Keratinocyte (primary cell): ENCODE data around the gene ERI3. TPM values are rescaled to one million over a fixed set of nuclear protein-coding genes. Genes with fewer than 3 reads are reported as not detected.

Experiments
- DNase-seq: peaks from one replicate; pipeline ENCODE4 v3.0.0-alpha.2; 2011; ENCODE audit warnings: low read depth, missing footprints, low spot score
- FAIRE-seq: peaks from 2 replicates; lab custom pipeline; 2011; peaks lifted over from hg19 to GRCh38; lab: Jason Lieb, UNC
- H2AFZ ChIP-seq: 2 replicates; pipeline ENCODE4 v1.6.0; 2012; ENCODE audit warnings: low read length, control low read depth, inconsistent platforms; ENCODE audit not compliant: control insufficient read depth
- H3K27ac ChIP-seq: 2 replicates; pipeline ENCODE4 v1.5.1; 2011; ENCODE audit warnings: low read length; ENCODE audit not compliant: control insufficient read depth, insufficient read depth
- H3K27me3 ChIP-seq: 3 replicates; pipeline ENCODE4 v1.6.0; 2011; ENCODE audit warnings: low read length; ENCODE audit not compliant: control insufficient read depth, insufficient read depth; ENCODE audit errors: extremely low read depth
- H3K36me3 ChIP-seq, 2 experiments: 2 replicates in 1 of 2; 3 replicates in 1 of 2; pipeline ENCODE4 v1.5.1; 2011; ENCODE audit warnings: low read length in 2 of 2, mild to moderate bottlenecking in 1 of 2; ENCODE audit not compliant: control insufficient read depth in 2 of 2, insufficient read depth in 2 of 2; ENCODE audit errors: extremely low read depth in 1 of 2
- H3K4me1 ChIP-seq: 3 replicates; pipeline ENCODE4 v1.5.1; 2011; ENCODE audit warnings: low read length; ENCODE audit not compliant: control insufficient read depth, insufficient read depth; ENCODE audit errors: extremely low read depth
- H3K4me2 ChIP-seq: 3 replicates; pipeline ENCODE4 v1.6.0; 2011; ENCODE audit warnings: low read depth, low read length; ENCODE audit not compliant: control insufficient read depth, insufficient read depth; ENCODE audit errors: extremely low read depth
- H3K4me3 ChIP-seq, 3 experiments: fragments of 200-600 bp in 1 of 3; sonication (generic) in 1 of 3; 2 replicates in 2 of 3; 3 replicates in 1 of 3; pipeline ENCODE4 v1.5.1; 2011 to 2016; ENCODE audit warnings: low read length in 3 of 3, mild to moderate bottlenecking in 3 of 3, control low read depth in 2 of 3, inconsistent platforms in 1 of 3, low read depth in 1 of 3, mixed read lengths in 1 of 3, mixed run types in 1 of 3, moderate library complexity in 1 of 3; ENCODE audit not compliant: control insufficient read depth in 2 of 3, insufficient read depth in 2 of 3; ENCODE audit errors: extremely low read depth in 1 of 3
- H3K79me2 ChIP-seq: 2 replicates; pipeline ENCODE4 v1.6.0; 2012; ENCODE audit warnings: low read length; ENCODE audit not compliant: control insufficient read depth, insufficient read depth
- H3K9ac ChIP-seq: 3 replicates; pipeline ENCODE4 v1.6.0; 2011; ENCODE audit warnings: low read length; ENCODE audit not compliant: control insufficient read depth, insufficient read depth; ENCODE audit errors: extremely low read depth
- H3K9me1 ChIP-seq: 3 replicates; pipeline ENCODE4 v1.6.0; 2011; ENCODE audit warnings: low read length; ENCODE audit not compliant: control insufficient read depth, insufficient read depth; ENCODE audit errors: extremely low read depth
- H3K9me3 ChIP-seq: 2 replicates; pipeline ENCODE4 v1.5.1; 2012; ENCODE audit warnings: low read depth, low read length; ENCODE audit not compliant: control insufficient read depth
- H4K20me1 ChIP-seq: 3 replicates; pipeline ENCODE4 v1.6.0; 2011; ENCODE audit warnings: low read length; ENCODE audit not compliant: control insufficient read depth, insufficient read depth; ENCODE audit errors: extremely low read depth
- CTCF ChIP-seq, 3 experiments: IDR thresholded peaks in 1 of 3; conservative IDR thresholded peaks in 1 of 3; optimal IDR thresholded peaks in 1 of 3; 2 replicates in 2 of 3; 3 replicates in 1 of 3; pipeline versions ENCODE3 to v1.5.1; 2011; ENCODE audit warnings: low read length in 3 of 3, mild to moderate bottlenecking in 3 of 3, moderate library complexity in 2 of 3, control low read depth in 1 of 3, inconsistent platforms in 1 of 3; ENCODE audit not compliant: insufficient read depth in 2 of 3; ENCODE audit errors: extremely low read depth in 1 of 3
- EZH2 ChIP-seq: IDR thresholded peaks from one replicate; pipeline ENCODE4 v1.6.1; 2012; ENCODE audit warnings: inconsistent platforms, mild to moderate bottlenecking, low read length, moderate library complexity
- dilution Hi-C: fragments of 300-500 bp; cut with MboI; formaldehyde crosslinking; loops from one replicate; pipeline ENCODE4 v1.7.0; 2020; ENCODE audit warnings: low sequenced_read_pairs; ENCODE audit not compliant: extremely low pct_ligation_motif_present
- polyA plus RNA-seq, 5 experiments: library from polyadenylated mRNA; depleted of rRNA in 3 of 5; stranded (reverse) in 3 of 5; stranded (forward) in 1 of 5; unstranded in 1 of 5; fragments of >200 nt; gene quantifications; 1 replicate in 1 of 5; 2 replicates in 3 of 5; 3 replicates in 1 of 5; pipeline versions ENCODE4 v1.2.1 to v1.2.3, GENCODE V29; 2011 to 2012; ENCODE audit warnings: missing spikeins in 2 of 5, low read depth in 1 of 5, low replicate concordance in 1 of 5

Gene ERI3
- polyA plus RNA-seq, 1 donor (not counting 4 experiments of a cell fraction or from before 2014, with no cell fraction given) = 43.7 TPM

- Histone ChIP-seq H3K9ac (no peak overlapping the region), H3K27me3 (no peaks in the 10 kb centered on the region), H3K4me1 (no peaks in the 10 kb centered on the region), H3K4me2 (no peak overlapping the region), H3K36me3 (peaks cover 2 to 4% of the 10 kb centered on the region in 2 experiments), H2AFZ (no peak overlapping the region), H3K9me1 (no peaks in the 10 kb centered on the region), H4K20me1 (no peaks in the 10 kb centered on the region), H3K79me2 (no peaks in the 10 kb centered on the region), H3K4me3 (no peak overlapping the region), H3K27ac (no peak overlapping the region), H3K9me3 (no peaks in the 10 kb centered on the region)
- FAIRE-seq (no peak), DNase-seq (no peak)
- TF ChIP-seq EZH2 (no peak), CTCF (optimal IDR thresholded peaks at IDR 0.05 in 1 of 3, IDR thresholded peaks at IDR 0.05 in 1 of 3, conservative IDR thresholded peaks at IDR 0.05 in 1 of 3; ENCODE audit: extremely low read depth in 1 of 3, insufficient read depth in 2 of 3, low read length in 3 of 3) (no peak)
- dilution Hi-C loops = no loop called here
Observed at GRCh38 chr1:44227211-44227610, 127.8 kb downstream of the ERI3 start.

GRCh38 chr1:44225761-44226160, 129.3 kb downstream of the ERI3 start:
- Histone ChIP-seq H2AFZ (no peak overlapping the region), H3K9me3 (no peaks in the 10 kb centered on the region), H3K4me3 (no peak overlapping the region), H3K27me3 (no peaks in the 10 kb centered on the region), H3K9me1 (no peaks in the 10 kb centered on the region), H3K9ac (no peak overlapping the region), H4K20me1 (no peaks in the 10 kb centered on the region), H3K36me3 (peaks cover 0 to 13% of the 10 kb centered on the region in 2 experiments), H3K27ac (no peak overlapping the region), H3K79me2 (no peaks in the 10 kb centered on the region), H3K4me1 (no peaks in the 10 kb centered on the region), H3K4me2 (no peak overlapping the region)
- dilution Hi-C loops = no loop called here
- no peak for FAIRE-seq
- TF ChIP-seq CTCF (optimal IDR thresholded peaks at IDR 0.05 in 1 of 3, IDR thresholded peaks at IDR 0.05 in 1 of 3, conservative IDR thresholded peaks at IDR 0.05 in 1 of 3; ENCODE audit: extremely low read depth in 1 of 3, insufficient read depth in 2 of 3, low read length in 3 of 3) = no peak
- no peak for TF ChIP-seq EZH2
- no peak for DNase-seq
